Neural cell (in vitro differentiated cells): ENCODE measurements around the gene PKDCC. TPM values are rescaled to one million over a fixed set of nuclear protein-coding genes. Genes with fewer than 3 reads are reported as not detected.

Experiments used
- H2AFZ ChIP-seq: fragments of 200-600, 300-800 bp; sonication (generic), shearing (Covaris generic); 2 replicates; pipeline ENCODE4 v1.6.0; 2014; ENCODE audit warnings: low read depth, mild to moderate bottlenecking, antibody characterized with exemption, low read length, moderate library complexity
- H3F3A ChIP-seq: fragments of 200-600 bp; shearing (Covaris generic); 2 replicates; pipeline ENCODE4 v1.6.1; 2016; ENCODE audit warnings: mild to moderate bottlenecking, moderate library complexity, mixed read lengths, antibody characterized with exemption, low read length; ENCODE audit not compliant: insufficient read depth, poor library complexity, severe bottlenecking
- H3K27ac ChIP-seq: fragments of 200-600, 300-800 bp; sonication (generic), shearing (Covaris generic); 2 replicates; pipeline ENCODE4 v1.5.1; 2014; ENCODE audit warnings: mild to moderate bottlenecking, low read length, moderate library complexity
- H3K27me3 ChIP-seq: fragments of 300-800, 200-600 bp; sonication (generic), shearing (Covaris generic); 2 replicates; pipeline ENCODE4 v1.6.0; 2014; ENCODE audit warnings: mild to moderate bottlenecking, low read depth, low read length, moderate library complexity; ENCODE audit not compliant: insufficient read depth
- H3K36me3 ChIP-seq: fragments of 300-800, 200-600 bp; sonication (generic), shearing (Covaris generic); 2 replicates; pipeline ENCODE4 v1.5.1; 2014; ENCODE audit warnings: mild to moderate bottlenecking, antibody characterized with exemption, low read length, moderate library complexity; ENCODE audit not compliant: insufficient read depth
- H3K4me2 ChIP-seq: fragments of 300-800, 200-600 bp; sonication (generic), shearing (Covaris generic); 2 replicates; pipeline ENCODE4 v1.6.0; 2014; ENCODE audit warnings: mild to moderate bottlenecking, low read length
- H3K4me3 ChIP-seq: fragments of 300-800, 200-600 bp; sonication (generic), shearing (Covaris generic); 2 replicates; pipeline ENCODE4 v1.5.1; 2014; ENCODE audit warnings: mild to moderate bottlenecking, low read length, moderate library complexity
- H3K79me2 ChIP-seq: fragments of 200-600 bp; shearing (Covaris generic); replicated peaks from 2 replicates; pipeline ENCODE4 v1.6.0; 2014; ENCODE audit warnings: mild to moderate bottlenecking, low read length, moderate library complexity; ENCODE audit not compliant: insufficient read depth
- H3K9ac ChIP-seq: fragments of 300-800, 200-600 bp; sonication (generic), shearing (Covaris generic); 2 replicates; pipeline ENCODE4 v1.6.1; 2016; ENCODE audit warnings: mild to moderate bottlenecking, low read length, mixed read lengths
- H3K9me2 ChIP-seq: fragments of 200-600 bp; shearing (Covaris generic); 2 replicates; pipeline ENCODE4 v1.6.1; 2016; ENCODE audit warnings: mild to moderate bottlenecking, low read length, mixed read lengths; ENCODE audit not compliant: insufficient read depth
- H3K9me3 ChIP-seq: fragments of 200-600, 300-800 bp; sonication (generic), shearing (Covaris generic); 2 replicates; pipeline ENCODE4 v1.6.1; 2016; ENCODE audit warnings: mild to moderate bottlenecking, mixed run types, low read length, moderate library complexity, mixed read lengths
- H4K20me1 ChIP-seq: fragments of 200-600 bp; shearing (Covaris generic); 2 replicates; pipeline ENCODE4 v1.6.1; 2016; ENCODE audit warnings: mild to moderate bottlenecking, mixed run types; ENCODE audit not compliant: insufficient read depth
- EP300 ChIP-seq: fragments of 450-650 bp; conservative IDR thresholded peaks from 2 replicates; pipeline ENCODE4 v1.6.1; 2014; ENCODE audit warnings: antibody characterized with exemption, mild to moderate bottlenecking, moderate library complexity; ENCODE audit not compliant: poor library complexity, severe bottlenecking
- EZH2 ChIP-seq: fragments of 200-600, 300-800 bp; shearing (Covaris generic), sonication (generic); IDR thresholded peaks from 2 replicates; pipeline ENCODE4 v1.6.1; 2014; ENCODE audit warnings: antibody characterized with exemption, low read length, borderline replicate concordance, mild to moderate bottlenecking; ENCODE audit not compliant: insufficient read depth, poor library complexity, severe bottlenecking
- MXI1 ChIP-seq: fragments of 450-650 bp; conservative IDR thresholded peaks from 2 replicates; pipeline ENCODE4 v1.6.1; 2014; ENCODE audit warnings: antibody characterized with exemption, mild to moderate bottlenecking; ENCODE audit not compliant: poor library complexity, severe bottlenecking
- POLR2AphosphoS5 ChIP-seq: IDR thresholded peaks from 2 replicates; pipeline ENCODE4 v1.6.1; 2012
- RAD21 ChIP-seq: fragments of 450-650 bp; conservative IDR thresholded peaks from 2 replicates; pipeline ENCODE4 v1.6.1; 2014; ENCODE audit warnings: antibody characterized with exemption, mild to moderate bottlenecking, moderate library complexity
- SMC3 ChIP-seq: fragments of 450-650 bp; conservative IDR thresholded peaks from 2 replicates; pipeline ENCODE4 v1.6.1; 2014; ENCODE audit warnings: antibody characterized with exemption, mild to moderate bottlenecking, moderate library complexity; ENCODE audit not compliant: poor library complexity
- TAF1 ChIP-seq: IDR thresholded peaks from 2 replicates; pipeline ENCODE4 v1.6.1; 2012; ENCODE audit warnings: low read depth
- polyA plus RNA-seq: library from polyadenylated mRNA; depleted of rRNA; stranded (reverse); fragments of >200 nt; gene quantifications from 2 replicates; pipeline ENCODE4 v1.2.3, GENCODE V29; 2014
- TF ChIP-seq, protein P1 (sequence below): fragments of 450-650 bp; IDR thresholded peaks from 2 replicates; pipeline ENCODE4 v1.5.1; 2014; ENCODE audit warnings: antibody characterized with exemption, mild to moderate bottlenecking, moderate library complexity; ENCODE audit not compliant: poor library complexity, severe bottlenecking
- TF ChIP-seq, protein P2 (sequence below): IDR thresholded peaks from 2 replicates; pipeline ENCODE4 v1.6.1; 2012; ENCODE audit warnings: borderline replicate concordance

PKDCC gene
- polyA plus RNA-seq, 1 donor from 2014 or later, result 37.4 TPM

DNA sequence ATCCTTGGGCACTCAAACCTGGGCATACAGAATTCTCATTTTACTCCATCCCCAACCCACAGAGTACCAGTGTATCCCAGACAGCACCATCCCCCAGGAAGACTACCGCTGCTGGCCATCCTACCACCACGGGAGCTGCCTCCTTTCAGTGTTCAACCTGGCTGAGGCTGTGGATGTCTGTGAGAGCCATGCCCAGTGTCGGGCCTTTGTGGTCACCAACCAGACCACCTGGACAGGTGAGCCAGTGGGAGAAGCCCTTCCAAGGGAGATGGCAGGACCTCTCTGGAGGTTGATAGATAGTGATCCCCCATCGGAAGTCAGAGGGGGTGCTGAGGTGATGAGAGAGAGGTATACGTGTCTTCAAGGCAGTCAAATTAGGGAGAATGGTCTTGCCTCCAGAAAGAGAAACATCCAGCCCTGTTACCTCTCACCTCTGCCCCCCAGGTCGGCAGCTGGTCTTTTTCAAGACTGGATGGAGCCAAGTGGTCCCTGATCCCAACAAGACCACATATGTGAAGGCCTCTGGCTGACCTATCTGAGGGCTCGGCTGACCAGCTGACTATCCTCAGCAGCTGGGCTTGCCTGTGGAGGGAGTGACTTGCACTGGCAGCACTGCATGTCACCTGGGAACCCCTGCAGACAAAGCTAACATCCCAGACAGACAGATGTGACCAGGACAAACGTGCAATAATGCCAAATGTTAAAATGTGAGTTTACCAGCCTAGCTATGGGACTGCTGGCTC is 9.5 kb downstream of the PKDCC start:
- Histone ChIP-seq H3F3A (no peaks in the 10 kb centered on the region), H2AFZ (no peak overlapping the region), H3K9me3 (no peaks in the 10 kb centered on the region), H3K4me3 (no peak overlapping the region), H3K36me3 (no peaks in the 10 kb centered on the region), H4K20me1 (no peaks in the 10 kb centered on the region), H3K27me3 (no peaks in the 10 kb centered on the region), H3K79me2 (no peaks in the 10 kb centered on the region), H3K9me2 (no peaks in the 10 kb centered on the region), H3K4me2 (no peak overlapping the region), H3K9ac (no peak overlapping the region), H3K27ac (no peak overlapping the region)
- TF ChIP-seq POLR2AphosphoS5 (no peak), TAF1 (no peak), EP300 (no peak), SMC3 (no peak), RAD21 (no peak), EZH2 (no peak), MXI1 (no peak)
- TF ChIP-seq, protein P1, sequence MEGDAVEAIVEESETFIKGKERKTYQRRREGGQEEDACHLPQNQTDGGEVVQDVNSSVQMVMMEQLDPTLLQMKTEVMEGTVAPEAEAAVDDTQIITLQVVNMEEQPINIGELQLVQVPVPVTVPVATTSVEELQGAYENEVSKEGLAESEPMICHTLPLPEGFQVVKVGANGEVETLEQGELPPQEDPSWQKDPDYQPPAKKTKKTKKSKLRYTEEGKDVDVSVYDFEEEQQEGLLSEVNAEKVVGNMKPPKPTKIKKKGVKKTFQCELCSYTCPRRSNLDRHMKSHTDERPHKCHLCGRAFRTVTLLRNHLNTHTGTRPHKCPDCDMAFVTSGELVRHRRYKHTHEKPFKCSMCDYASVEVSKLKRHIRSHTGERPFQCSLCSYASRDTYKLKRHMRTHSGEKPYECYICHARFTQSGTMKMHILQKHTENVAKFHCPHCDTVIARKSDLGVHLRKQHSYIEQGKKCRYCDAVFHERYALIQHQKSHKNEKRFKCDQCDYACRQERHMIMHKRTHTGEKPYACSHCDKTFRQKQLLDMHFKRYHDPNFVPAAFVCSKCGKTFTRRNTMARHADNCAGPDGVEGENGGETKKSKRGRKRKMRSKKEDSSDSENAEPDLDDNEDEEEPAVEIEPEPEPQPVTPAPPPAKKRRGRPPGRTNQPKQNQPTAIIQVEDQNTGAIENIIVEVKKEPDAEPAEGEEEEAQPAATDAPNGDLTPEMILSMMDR, result no peak
- TF ChIP-seq, protein P2, sequence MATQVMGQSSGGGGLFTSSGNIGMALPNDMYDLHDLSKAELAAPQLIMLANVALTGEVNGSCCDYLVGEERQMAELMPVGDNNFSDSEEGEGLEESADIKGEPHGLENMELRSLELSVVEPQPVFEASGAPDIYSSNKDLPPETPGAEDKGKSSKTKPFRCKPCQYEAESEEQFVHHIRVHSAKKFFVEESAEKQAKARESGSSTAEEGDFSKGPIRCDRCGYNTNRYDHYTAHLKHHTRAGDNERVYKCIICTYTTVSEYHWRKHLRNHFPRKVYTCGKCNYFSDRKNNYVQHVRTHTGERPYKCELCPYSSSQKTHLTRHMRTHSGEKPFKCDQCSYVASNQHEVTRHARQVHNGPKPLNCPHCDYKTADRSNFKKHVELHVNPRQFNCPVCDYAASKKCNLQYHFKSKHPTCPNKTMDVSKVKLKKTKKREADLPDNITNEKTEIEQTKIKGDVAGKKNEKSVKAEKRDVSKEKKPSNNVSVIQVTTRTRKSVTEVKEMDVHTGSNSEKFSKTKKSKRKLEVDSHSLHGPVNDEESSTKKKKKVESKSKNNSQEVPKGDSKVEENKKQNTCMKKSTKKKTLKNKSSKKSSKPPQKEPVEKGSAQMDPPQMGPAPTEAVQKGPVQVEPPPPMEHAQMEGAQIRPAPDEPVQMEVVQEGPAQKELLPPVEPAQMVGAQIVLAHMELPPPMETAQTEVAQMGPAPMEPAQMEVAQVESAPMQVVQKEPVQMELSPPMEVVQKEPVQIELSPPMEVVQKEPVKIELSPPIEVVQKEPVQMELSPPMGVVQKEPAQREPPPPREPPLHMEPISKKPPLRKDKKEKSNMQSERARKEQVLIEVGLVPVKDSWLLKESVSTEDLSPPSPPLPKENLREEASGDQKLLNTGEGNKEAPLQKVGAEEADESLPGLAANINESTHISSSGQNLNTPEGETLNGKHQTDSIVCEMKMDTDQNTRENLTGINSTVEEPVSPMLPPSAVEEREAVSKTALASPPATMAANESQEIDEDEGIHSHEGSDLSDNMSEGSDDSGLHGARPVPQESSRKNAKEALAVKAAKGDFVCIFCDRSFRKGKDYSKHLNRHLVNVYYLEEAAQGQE, result no peak

DNA sequence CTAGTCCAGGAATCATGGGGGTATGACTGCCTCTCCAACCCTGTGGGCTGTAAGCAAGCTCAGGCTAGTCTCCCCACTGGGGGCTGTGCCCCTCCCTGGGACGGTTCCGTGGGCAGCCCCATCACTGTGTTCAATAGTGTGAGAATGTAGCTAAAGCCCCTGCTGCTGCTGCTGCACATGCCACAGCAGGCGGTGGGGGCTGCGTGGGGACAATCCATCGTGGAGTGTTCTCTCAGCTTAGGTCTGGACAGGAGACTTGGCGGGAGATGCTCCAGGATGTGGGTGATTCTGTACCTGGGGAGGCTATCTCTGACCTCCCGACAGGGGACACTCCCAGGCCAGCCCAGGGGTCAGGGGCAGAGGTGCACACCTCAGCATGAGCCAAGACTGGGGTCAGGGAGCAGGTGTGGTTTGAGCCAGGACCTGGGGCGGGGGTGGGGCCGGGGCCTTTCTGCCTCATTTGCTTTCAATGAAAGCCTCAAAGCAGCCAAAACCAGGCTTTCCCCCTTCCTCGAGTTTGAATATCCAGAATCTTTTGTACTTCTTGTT is 10.2 kb downstream of the PKDCC start:
- H3K9me2 ChIP-seq, result no peaks in the 10 kb centered on the region
- no peaks in the 10 kb centered on the region for H3K36me3 ChIP-seq
- H3K9me3 ChIP-seq, result no peaks in the 10 kb centered on the region
- TF ChIP-seq TAF1 (no peak), SMC3 (no peak), MXI1 (no peak), POLR2AphosphoS5 (no peak)
- H3K27ac ChIP-seq, result no peak overlapping the region
- H3K27me3 ChIP-seq, result no peaks in the 10 kb centered on the region
- no peak overlapping the region for H3K9ac ChIP-seq
- no peak overlapping the region for H3K4me3 ChIP-seq
- no peak overlapping the region for H2AFZ ChIP-seq
- no peaks in the 10 kb centered on the region for H3F3A ChIP-seq
- no peak overlapping the region for H3K4me2 ChIP-seq
- H4K20me1 ChIP-seq, result no peaks in the 10 kb centered on the region
- no peaks in the 10 kb centered on the region for H3K79me2 ChIP-seq
